NCI-H146 treated with DMSO at 0.1 percent for 48 hours (cell line): ENCODE results near the gene SEPHS2.
"Not testable (repeated sequence)": the region's sequence is repeated elsewhere in the genome, so short reads cannot be mapped to it uniquely, and the experiment has no call there.

Experiments
- DNase-seq: peaks from one replicate; lab custom pipeline; 2025; ENCODE audit not compliant: unreplicated experiment; lab: John Stamatoyannopoulos, UW

SEPHS2 gene, protein sequence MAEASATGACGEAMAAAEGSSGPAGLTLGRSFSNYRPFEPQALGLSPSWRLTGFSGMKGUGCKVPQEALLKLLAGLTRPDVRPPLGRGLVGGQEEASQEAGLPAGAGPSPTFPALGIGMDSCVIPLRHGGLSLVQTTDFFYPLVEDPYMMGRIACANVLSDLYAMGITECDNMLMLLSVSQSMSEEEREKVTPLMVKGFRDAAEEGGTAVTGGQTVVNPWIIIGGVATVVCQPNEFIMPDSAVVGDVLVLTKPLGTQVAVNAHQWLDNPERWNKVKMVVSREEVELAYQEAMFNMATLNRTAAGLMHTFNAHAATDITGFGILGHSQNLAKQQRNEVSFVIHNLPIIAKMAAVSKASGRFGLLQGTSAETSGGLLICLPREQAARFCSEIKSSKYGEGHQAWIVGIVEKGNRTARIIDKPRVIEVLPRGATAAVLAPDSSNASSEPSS

DNA sequence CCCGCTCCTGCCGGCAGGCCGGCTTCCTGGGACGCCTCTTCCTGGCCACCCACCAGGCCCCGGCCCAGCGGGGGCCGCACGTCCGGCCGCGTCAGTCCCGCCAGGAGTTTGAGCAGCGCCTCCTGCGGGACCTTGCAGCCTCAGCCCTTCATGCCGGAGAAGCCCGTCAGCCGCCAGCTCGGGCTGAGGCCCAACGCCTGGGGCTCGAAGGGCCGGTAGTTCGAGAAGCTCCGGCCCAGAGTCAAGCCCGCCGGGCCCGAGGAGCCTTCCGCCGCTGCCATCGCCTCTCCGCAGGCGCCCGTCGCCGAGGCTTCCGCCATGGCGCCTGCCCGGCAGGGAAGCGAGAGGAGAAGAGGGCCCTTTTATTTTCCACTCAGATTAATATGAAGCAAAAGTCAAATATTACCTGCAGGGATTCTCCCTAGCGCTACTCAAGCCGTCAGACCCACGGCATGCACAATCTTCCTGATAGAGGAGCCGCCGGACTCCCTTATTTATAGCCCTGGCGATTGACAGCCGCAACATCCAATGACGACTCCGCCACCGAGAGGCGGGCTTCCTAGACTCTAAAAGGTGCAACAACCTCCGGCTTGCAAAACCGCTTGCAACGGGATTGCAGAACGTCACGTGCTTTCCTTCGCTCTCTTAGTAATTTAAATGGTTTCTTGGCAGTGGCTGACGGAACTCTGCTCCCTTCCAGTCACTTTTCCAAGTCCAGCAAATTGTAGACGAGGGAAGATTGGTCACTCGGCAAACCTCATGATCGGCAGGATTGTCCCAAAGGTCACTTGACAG, at the start of gene SEPHS2:
SEPHS2 (minus strand) TSS at position 467 of the 795 bp plus-strand sequence; CDS start at position 320, 147 bp downstream.
- DNase-seq: peak; percentile 97

DNA sequence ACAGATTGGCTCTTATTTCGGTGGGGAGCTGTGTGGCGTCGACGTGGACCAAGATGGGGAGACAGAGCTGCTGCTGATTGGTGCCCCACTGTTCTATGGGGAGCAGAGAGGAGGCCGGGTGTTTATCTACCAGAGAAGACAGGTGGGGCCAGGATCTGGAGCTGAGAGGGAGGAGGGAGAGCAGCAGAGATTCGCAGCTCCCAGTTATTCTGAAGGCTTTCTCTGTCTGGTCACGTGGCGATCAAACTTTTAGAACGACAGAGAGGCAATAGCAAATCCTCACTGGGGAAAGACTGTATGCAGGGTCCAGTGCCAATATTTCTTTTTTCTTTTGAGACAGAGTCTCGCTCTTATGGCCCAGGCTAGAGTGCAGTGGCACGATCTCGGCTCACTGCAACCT, 49.0 kb upstream of the SEPHS2 start:
- peak; percentile 27 for DNase-seq

DNA sequence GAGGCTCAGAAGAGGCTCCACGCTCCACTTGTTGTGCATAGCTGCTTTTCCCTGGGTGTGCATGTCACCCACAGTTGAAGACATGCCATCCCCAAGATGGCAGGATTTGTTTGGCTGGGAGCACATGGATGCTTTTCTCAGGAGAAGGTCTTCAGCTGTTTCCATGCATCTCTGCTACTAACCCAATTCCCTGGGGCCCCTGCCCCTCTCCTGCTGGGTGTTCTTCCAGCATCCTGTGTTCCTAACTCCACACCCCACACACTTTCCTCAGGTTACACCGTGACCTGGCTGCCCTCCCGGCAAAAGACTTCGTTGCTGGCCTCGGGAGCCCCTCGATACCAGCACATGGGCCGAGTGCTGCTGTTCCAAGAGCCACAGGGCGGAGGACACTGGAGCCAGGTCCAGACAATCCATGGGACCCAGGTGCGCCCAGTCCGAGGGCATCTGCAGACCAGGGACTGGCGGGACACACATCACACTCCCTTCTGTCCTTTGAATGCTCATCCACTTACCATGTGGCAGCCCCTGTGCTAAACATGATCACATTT, 48.3 kb upstream of the SEPHS2 start:
- DNase-seq: no peak

DNA sequence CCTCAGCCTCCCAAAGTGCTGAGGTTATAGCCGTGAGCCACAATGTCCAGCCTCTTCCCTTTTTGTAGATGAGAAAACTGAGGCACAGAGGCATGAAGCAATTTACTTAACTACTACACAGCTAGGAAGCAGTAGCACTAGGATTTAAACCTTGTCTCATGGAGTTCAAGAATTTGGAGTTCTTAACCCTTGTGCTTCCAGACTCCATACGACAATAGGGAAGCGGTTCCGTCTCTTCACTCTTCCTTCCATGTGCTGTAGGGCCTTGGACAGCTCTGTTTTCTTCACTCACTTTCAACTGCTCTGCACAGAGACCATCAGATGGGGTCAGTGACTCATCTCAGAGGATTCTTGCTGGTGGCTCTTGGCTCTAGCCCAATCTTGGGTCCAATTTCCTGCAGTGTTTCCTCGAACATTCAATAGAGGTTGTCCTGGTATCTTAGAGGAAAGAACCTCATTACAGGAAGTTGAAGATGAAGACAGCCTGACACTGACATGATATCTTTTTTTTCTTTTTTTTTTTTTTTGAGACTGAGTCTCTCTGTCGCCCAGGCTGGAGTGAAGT, 46.2 kb upstream of the SEPHS2 start:
- no peak for DNase-seq

DNA sequence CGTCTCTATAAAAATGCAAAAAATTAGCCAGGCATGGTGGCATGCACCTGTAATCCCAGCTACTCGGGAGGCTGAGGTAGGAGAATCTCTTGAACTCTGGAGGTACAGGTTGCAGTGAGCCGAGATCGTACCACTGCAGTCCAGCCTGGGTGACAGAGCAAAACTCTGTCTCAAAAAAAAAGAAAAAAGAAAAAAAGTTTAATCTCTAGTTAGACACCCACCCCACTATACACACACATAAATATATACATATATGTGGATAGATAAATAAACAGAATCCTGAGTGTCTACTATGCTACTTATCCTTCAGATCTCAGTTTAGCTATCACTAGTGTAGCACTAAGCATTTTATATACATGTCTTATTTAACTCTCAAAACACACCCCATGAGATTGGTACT, 45.6 kb upstream of the SEPHS2 start:
- DNase-seq: no peak

DNA sequence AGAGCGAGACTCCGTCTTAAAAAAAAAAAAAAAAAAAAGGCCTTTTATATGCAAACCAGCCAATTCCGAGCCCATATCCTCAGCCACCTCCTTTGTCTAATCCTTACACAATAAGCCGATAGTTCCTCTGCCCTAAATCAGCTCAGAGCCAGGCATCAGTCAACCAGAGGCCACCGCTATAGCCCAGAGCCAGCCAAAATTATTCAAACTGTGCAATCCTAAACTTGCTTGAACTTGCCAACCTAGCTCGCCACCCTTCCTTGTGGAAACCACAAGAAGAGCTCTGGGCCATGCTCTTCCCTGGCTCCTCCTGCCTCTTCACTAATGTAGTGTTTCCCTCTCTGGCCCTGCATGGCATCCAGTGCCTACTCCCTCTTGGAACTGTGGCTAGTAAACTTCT, 44.5 kb upstream of the SEPHS2 start:
- DNase-seq: no peak

DNA sequence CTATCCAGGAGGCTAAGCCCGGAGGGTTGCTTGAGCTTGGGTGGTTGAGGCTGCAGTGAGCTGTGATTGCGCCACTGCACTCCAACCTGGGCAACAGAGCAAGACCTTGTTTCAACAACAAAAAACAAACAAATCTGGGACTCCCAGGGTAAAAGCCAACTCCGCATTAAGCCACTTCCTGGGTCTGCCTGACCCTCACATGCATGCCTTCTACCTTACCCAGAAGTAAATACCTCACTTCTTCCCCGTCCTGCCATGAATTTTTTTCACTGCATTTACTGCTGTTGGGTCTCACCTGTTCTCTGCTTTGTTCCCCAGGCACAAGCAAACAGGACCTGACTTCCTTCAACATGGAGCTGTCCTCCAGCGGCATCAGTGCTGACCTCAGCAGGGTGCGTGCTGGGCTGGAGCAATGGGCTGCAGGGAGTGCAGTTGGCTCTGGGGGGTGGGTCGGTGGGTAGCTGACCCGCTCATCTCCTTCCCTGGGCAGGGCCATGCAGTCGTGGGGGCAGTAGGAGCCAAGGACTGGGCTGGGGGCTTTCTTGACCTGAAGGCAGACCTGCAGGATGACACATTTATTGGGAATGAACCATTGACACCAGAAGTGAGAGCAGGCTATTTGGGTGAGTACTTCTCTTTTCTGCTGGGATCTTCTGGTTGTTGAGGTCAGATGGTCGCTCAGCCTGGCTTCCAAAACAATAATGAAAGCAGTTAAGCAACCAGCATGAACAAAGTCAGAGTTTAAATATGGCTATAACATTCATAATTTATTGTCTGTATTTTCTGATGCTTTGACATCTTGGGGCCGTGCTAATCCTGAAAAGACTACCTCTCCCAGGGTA, 43.3 kb upstream of the SEPHS2 start:
- peak; percentile 42 for DNase-seq

DNA sequence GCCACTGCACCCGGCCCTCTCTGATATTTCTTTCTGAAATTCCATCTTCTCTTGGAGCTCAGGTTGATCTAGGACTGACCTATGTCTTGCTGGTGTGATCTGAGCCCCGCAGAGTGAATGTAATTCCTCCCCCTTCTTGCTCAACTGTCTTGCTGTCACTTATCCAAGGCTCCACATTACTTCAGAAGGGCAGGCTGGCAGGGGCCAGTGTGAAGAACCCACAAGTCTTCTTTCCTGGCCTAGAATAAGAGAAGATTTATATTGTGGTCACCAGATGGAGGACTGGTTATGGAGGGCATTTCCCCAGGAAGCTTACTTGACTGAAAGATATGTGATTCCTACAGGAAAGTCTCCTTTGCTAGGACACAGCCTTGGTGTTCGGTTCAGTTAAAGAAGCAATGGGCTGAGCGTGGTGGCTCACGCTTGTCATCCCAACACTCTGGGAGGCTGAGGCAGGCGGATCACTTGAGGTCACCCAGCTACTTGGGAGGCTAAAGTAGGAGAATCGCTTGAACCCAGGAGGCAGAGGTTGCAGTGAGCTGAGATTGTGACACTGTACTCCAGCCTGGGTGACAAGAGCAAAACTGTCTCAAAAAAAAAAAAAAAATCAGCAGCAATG, 40.3 kb upstream of the SEPHS2 start:
- DNase-seq: no peak

DNA sequence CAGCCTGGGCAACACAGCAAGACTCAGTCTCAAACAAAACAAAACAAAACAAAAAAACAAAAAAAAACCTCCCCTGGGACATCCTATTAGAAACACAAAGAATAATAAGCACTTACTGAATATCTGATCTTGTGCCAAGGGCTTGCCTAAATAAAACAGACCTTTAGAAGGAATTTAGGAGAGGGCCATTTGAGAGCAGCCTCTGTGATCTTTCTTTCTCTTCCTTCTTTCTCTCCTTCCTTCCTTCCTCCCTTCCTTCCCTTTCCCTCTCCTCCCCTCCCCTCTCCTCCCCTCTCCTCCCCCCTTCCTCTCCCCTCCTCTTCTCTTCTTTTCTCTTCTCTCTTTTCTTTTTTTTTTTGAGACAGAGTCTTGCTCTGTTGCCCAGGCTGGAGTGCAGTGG, 39.2 kb upstream of the SEPHS2 start:
- no peak for DNase-seq

DNA sequence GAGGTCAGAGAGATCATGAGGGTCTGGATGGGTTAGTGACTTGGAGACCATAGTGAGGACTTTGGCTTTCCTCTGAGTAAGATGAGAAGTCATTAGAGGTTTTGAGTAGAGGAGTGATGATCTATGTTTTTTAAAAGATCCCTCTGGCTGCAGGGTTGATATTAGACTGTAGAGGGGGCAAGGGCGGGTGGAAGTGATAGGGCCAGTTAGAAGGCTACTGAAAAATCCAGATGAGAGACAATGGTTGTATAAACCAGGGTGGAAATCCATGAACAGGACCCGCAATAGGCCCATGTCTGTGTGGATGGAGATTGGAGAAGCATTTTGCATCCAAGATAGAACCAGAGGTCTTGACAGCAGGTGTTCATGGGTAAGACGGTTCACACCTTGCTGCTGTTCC, 36.7 kb upstream of the SEPHS2 start:
- DNase-seq: no peak

DNA sequence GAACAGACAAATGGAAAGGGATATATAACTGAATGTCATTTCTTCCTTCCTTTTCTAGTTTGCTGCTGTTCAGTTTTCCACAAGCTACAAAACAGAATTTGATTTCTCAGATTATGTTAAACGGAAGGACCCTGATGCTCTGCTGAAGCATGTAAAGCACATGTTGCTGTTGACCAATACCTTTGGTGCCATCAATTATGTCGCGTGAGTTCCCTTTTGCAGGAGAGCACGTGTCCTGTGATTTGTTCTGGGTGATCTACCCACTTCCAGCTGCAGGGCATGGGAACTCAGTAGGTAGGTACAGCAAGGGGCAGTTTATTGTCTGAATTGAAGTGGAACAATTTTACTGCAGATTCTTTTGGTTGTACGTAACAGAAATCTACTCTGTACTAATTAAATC, 35.7 kb upstream of the SEPHS2 start:
- no peak for DNase-seq

DNA sequence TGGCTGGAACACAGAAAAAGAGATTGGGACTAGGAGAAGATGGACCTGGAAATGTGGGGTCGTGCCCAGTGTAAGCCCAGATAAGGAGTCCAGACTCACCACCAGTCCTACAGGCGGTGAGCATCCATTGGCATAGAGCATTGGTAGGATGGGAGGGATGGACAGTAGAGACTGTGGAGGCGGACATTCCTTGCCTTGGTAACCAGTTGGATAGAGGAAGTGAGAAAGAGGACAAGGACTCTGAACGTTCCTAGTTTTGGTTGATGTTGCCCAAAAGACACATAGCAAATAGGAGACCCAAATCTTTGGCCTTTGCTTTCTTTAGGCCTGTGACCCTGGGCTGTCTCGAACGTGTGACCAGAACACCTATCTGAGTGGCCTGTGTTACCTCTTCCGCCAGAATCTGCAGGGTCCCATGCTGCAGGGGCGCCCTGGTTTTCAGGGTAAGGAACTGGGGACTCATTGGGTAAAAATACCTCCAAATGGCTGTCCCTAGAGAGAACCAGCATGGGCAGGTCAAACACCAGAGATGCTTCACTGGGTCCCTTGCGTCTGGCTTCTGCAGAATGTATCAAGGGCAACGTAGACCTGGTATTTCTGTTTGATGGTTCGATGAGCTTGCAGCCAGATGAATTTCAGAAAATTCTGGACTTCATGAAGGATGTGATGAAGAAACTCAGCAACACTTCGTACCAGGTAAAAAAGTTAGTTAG, 33.2 kb upstream of the SEPHS2 start:
- DNase-seq: no peak

DNA sequence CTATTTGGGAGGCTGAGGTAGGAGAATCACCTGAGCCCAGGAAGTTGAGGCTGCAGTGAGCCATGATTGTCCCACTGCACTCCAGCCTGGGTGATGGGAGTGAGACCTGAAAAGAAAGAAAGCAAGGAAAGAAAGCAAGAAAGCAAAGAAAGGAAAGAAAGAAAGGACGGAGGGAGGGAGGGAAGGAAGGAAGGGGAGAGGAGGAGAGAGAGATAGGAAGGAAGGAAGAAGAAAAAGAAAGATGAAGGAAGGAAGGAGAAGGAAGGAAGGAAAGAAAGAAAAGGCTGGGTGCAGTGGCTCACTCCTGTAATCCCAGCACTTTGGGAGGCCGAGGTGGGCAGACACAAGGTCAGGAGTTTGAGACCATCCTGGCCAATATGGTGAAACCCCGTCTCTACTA, 32.1 kb upstream of the SEPHS2 start:
- not testable (repeated sequence) for DNase-seq

DNA sequence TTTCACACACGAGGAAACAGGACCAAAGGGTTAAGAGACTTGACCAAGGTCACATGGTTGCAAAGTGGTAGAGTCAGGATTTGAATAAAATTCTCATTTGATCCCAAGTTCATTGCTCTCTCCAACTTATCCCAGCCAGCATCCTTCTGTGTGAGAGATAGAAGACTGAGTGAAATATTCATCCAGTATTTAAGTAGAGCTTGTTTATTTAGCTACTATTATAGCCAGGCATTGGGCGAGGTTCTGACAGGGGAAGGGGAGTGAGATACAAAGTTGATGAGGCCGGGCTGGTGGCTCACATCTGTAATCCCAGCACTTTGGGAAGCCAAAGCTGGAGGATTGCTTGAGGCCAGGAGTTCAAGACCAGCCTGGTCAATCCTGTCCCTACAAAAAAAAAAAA, 31.3 kb upstream of the SEPHS2 start:
- DNase-seq: no peak

DNA sequence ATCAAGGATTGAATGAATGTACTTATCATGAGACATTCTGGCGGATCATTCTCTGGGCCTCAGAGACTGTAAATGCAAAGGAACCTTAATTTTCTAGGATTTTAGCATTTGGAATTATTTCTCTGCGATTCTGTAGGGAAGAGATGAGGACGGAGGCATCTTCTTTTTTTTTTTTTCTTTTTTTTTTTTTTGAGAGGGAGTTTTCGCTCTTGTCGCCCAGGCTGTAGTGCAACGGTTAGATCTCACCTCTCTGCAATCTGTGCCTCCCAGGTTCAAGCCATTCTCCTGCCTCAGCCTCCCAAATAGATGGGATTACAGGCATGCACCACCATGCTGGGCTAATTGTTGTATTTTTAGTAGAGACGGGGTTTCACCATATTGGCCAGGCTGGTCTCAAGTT, 29.0 kb upstream of the SEPHS2 start:
- DNase-seq: no peak

DNA sequence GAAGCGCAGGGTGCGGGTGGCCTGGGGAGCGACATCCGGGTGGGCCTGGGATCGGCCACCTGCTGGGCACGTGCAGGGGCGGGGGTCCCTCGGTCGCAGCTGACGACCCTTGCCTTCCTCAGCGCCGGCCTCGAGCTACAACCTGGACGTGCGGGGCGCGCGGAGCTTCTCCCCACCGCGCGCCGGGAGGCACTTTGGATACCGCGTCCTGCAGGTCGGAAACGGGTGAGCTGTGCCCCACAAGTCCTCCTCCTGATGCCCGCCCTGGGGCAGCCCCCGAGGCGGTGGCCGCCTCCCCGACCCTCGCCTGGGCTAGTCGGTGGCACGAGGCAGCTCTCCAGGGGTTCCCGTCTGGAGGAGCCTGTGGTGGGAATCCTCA, 28.4 kb upstream of the SEPHS2 start:
- DNase-seq: no peak

DNA sequence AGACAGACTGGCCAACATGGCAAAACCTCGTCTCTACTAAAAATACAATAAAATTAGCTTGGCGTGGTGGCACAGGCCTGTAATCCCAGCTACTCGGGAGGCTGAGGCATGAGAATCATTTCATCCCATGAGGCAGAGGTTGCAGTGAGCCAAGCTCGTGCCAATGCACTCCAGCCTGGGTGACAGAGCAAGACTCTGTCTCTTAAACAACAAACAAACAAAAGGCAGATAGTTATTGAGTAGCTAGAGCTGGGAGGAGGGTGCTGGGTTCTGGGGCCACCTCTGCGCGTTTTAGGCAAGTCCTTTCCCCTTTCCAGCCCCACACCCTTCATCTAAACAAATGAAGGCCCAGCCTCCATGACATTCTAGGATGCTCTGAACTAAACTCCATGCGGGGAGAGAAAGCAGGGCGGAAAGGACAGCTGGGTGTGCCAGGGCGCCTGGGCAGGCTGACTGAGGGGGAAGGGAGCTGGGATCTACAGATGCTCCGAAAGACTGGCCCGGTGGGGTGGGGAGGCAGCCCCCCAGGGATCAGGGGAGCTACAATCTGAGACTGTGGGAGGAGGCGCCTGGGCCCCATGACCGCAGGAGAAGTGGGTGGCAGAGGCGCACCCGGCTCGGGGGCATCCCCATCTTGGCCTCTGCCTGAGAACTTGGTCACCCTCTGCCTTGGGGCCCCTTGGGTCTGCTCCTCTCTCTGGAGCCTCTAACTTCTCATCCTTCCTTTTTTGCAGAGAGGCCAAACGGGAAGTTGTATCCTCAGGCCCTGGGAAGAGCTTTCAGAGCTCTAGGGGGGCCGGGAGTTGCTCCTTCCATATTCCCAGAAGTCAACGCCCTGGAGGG, 27.8 kb upstream of the SEPHS2 start:
- no peak for DNase-seq

DNA sequence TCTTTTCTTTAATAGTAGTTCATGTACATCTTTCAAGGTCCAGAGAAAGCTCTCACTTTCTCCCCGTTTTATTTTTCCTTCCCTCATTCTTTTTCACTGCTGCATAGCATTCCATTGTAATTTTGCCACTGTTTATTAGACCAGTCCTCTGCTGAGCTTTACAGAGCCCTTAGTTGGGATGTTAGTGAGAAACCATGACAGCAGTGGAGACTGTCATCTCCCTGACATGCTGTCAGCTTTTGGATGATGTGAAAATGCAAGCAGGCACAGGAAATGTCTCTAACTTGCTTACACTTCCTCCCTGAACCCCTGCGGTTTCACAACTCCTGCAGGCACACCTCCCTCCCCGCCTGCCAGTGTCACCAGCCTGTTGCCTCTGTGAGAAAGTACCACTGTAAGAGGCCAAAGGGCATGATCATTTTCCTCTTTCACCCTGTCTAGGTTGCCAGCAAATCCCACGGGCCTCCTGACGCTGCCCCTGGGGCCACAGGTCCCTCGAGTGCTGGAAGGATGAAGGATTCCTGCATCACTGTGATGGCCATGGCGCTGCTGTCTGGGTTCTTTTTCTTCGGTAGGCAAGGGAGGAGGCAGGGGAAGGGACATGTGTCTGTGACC, 26.8 kb upstream of the SEPHS2 start, which contains the start of gene ITGAL:
ITGAL (plus strand) TSS at position 415 of the 615 bp plus-strand sequence; CDS start at position 511, 96 bp downstream.
- no peak for DNase-seq
